Gastrocnemius medialis (tissue), 4 donors: Measurements from ENCODE around the gene EPRS1. TPM values are rescaled to one million over a fixed set of nuclear protein-coding genes. Genes with fewer than 3 reads are reported as not detected.

Source experiments
- ATAC-seq, 2 donors: fragments of 150-250 bp; one replicate each; pipeline ENCODE4 v1.9.1; 2016
- DNase-seq, 2 donors: peaks; one replicate each; pipeline ENCODE4 v3.0.0-alpha.2; 2019
- H3K27ac ChIP-seq, 4 donors: fragments of 200-600 bp; sonication (generic); 1 replicate in 1 of 4; 2 replicates in 3 of 4; pipeline ENCODE4 v1.5.1; 2016 to 2018; ENCODE audit warnings: mild to moderate bottlenecking in 2 of 4, moderate library complexity in 1 of 4
- H3K27me3 ChIP-seq, 3 donors: fragments of 200-600 bp; sonication (generic) in 2 of 3; 1 replicate in 1 of 3; 2 replicates in 2 of 3; pipeline versions ENCODE4 v1.5.1 to v1.6.0; 2016 to 2019; ENCODE audit warnings: mild to moderate bottlenecking in 1 of 3, moderate library complexity in 1 of 3
- H3K36me3 ChIP-seq, 2 donors: fragments of 200-600 bp; sonication (generic) in 1 of 2; one replicate each; pipeline ENCODE4 v1.5.1; 2017 to 2018
- H3K4me1 ChIP-seq, 2 donors: fragments of 200-600 bp; sonication (generic) in 1 of 2; one replicate each; pipeline ENCODE4 v1.5.1; 2016 to 2017; ENCODE audit warnings: mild to moderate bottlenecking in 2 of 2
- H3K4me3 ChIP-seq, 4 donors: fragments of 200-600 bp; sonication (generic) in 3 of 4; 1 replicate in 1 of 4; 2 replicates in 3 of 4; pipeline ENCODE4 v1.5.1; 2016 to 2019; ENCODE audit warnings: mild to moderate bottlenecking in 2 of 4
- H3K9me3 ChIP-seq, 3 donors: fragments of 200-600 bp; sonication (generic) in 2 of 3; 1 replicate in 1 of 3; 2 replicates in 2 of 3; pipeline ENCODE4 v1.5.1; 2016 to 2019
- POLR2A ChIP-seq, 2 donors: fragments of 450-650 bp; IDR thresholded peaks; one replicate each; pipeline ENCODE4 v1.6.1; 2017; ENCODE audit warnings: antibody characterized with exemption in 2 of 2, mild to moderate bottlenecking in 2 of 2, moderate library complexity in 2 of 2
- in situ Hi-C, 4 donors: fragments of 200-750 bp; cut with MboI; loops; one replicate each; pipeline versions ENCODE4 v1.15.0 to v1.8.0; 2017; ENCODE audit warnings: low sequenced_read_pairs in 4 of 4
- intact Hi-C: fragments of 100-400 bp; cut with DNase I; formaldehyde crosslinking; loops from one replicate; pipeline ENCODE4 v1.15.1; 2023; ENCODE audit warnings: low total_unique reads
- total RNA-seq, 4 donors: library from RNA; depleted of rRNA; stranded (reverse); fragments of >200 nt; gene quantifications; one replicate each; pipeline versions ENCODE4 v1.1.0 to v1.2.3, GENCODE V29; 2016
- TF ChIP-seq, protein P1 (sequence below), 5 experiments: fragments of 450-650 bp in 3 of 5; fragments of 200-600 bp in 2 of 5; sonication (generic) in 2 of 5; IDR thresholded peaks in 4 of 5; conservative IDR thresholded peaks in 1 of 5; 1 replicate in 4 of 5; 2 replicates in 1 of 5; pipeline ENCODE4 v1.5.1; 2016 to 2019; ENCODE audit warnings: antibody characterized with exemption in 5 of 5, mild to moderate bottlenecking in 3 of 5, moderate library complexity in 3 of 5

Gene EPRS1
- total RNA-seq, 4 donors from 2014 or later: 47.4 to 89.6 (median 73.9) TPM

DNA sequence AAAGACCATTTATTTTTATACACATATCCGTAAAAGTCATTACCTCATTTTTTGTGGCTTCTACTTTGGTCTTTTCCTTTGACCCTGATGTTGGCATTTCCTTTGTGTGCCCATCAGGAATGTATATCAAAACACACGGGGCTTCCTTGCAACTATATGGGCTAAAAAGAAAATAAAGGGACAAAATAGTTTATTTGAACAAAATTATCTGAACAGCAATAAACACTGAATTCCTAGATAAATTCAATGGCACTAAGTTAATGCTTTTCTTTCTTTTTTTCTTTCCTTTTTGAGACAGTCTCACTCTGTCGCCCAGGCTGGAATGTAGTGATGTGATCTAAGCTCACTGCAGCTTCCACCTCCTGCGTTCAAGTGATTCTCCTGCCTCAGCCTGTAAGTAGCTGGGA, 45.2 kb downstream of the EPRS1 start:
- intact Hi-C loops (no loop called here), in situ Hi-C loops (no loop called here)
- TF ChIP-seq, protein P1, sequence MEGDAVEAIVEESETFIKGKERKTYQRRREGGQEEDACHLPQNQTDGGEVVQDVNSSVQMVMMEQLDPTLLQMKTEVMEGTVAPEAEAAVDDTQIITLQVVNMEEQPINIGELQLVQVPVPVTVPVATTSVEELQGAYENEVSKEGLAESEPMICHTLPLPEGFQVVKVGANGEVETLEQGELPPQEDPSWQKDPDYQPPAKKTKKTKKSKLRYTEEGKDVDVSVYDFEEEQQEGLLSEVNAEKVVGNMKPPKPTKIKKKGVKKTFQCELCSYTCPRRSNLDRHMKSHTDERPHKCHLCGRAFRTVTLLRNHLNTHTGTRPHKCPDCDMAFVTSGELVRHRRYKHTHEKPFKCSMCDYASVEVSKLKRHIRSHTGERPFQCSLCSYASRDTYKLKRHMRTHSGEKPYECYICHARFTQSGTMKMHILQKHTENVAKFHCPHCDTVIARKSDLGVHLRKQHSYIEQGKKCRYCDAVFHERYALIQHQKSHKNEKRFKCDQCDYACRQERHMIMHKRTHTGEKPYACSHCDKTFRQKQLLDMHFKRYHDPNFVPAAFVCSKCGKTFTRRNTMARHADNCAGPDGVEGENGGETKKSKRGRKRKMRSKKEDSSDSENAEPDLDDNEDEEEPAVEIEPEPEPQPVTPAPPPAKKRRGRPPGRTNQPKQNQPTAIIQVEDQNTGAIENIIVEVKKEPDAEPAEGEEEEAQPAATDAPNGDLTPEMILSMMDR (IDR thresholded peaks at IDR 0.05 in 4 of 5, conservative IDR thresholded peaks at IDR 0.05 in 1 of 5): no peak
- TF ChIP-seq POLR2A (IDR thresholded peaks at IDR 0.05): no peak
- Histone ChIP-seq H3K4me1 (no peaks in the 10 kb centered on the region), H3K27me3 (no peaks in the 10 kb centered on the region), H3K27ac (no peak overlapping the region), H3K4me3 (no peak overlapping the region), H3K36me3 (peaks cover 3 to 94% of the 10 kb centered on the region in 2 donors), H3K9me3 (no peaks in the 10 kb centered on the region)
- no peak for DNase-seq
- no peak for ATAC-seq

DNA sequence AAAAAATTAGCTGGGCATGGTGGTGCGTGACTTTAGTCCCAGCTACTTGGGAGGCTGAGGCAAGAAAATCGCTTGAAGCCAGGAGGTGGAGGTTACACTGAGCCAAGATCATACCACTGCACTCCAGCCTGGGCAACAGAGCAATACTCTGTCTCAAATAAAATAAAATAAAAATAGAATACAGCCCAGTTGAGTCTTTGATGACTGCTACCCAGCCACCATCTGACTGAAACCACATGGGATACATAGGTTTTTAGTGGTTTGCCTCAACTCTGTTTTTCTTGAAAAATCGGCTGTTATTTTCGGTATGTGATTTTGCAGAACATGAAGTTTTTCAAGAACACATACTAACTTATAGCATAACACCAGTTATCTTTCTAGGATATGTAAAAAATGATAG, 46.5 kb downstream of the EPRS1 start:
- in situ Hi-C loops (no loop called here), intact Hi-C loops (no loop called here)
- TF ChIP-seq, protein P1 (IDR thresholded peaks at IDR 0.05 in 4 of 5, conservative IDR thresholded peaks at IDR 0.05 in 1 of 5): no peak
- TF ChIP-seq POLR2A (IDR thresholded peaks at IDR 0.05): no peak
- no peak overlapping the region for H3K27ac ChIP-seq
- no peak overlapping the region for H3K4me3 ChIP-seq
- H3K36me3 ChIP-seq: peaks cover 3 to 93% of the 10 kb centered on the region in 2 donors
- no peaks in the 10 kb centered on the region for H3K9me3 ChIP-seq
- no peak for DNase-seq
- no peak for ATAC-seq
- no peaks in the 10 kb centered on the region for H3K27me3 ChIP-seq
- no peaks in the 10 kb centered on the region for H3K4me1 ChIP-seq

Other genes starting within 250 kb of the EPRS1 start
- gene SLC30A10, start 117.9 kb downstream of the EPRS1 start, total RNA-seq: not detected
- gene BPNT1, start 43.3 kb upstream of the EPRS1 start, total RNA-seq: 10 to 100 TPM in 1 of 4 donors, 1 to 10 TPM in 3; 5.2 to 27.5 (median 9.2) TPM
- gene IARS2, start 47.6 kb upstream of the EPRS1 start, total RNA-seq: 10 to 100 TPM; 64.7 to 83.6 (median 74.6) TPM
- 10 to 100 TPM; 16.5 to 24.2 (median 18.0) TPM for gene RAB3GAP2, start 225.9 kb upstream of the EPRS1 start, total RNA-seq